NCI-H2107 (cell line): ENCODE results near the gene DOK5.

Experiments
- DNase-seq: peaks from one replicate; lab custom pipeline; 2025; lab: John Stamatoyannopoulos, UW

Gene DOK5

DNA sequence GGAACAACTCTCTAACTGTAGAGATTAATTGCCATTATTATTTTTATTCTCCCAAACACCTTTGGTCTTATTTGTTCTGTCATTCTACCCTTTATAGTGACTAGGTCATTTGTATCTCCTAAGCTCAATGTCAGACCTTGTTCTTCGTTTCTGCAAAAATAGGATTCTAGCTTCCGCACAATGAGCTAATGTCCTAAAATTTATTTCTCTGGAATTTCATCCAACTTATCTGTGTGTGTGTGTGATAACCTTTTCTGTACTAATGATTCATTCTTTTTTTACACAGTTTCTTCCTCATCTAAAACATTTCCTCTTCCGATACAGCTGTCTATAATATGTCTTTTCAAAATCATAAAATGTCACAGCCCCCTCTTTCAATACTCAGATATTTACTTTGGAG, 84.5 kb downstream of the DOK5 start:
- DNase-seq = no peak

DNA sequence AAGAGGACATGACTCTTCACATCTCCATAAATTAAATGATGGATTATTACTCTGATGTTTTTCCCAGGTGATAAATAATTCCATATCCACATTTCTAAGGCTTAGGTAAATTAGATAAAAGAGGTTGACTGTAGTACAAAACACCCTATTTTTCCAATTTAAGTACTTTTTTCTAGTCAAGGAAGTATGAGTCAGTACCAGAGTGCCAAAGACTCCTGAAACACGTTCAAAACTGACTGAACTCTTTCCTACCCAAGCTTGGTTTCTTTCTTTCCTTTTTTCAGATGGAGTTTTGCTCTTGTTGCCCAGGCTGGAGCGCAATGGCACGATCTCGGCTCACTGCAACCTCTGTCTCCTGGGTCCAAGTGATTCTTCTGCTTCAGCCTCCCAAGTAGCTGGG, 85.0 kb downstream of the DOK5 start:
- DNase-seq = no peak

DNA sequence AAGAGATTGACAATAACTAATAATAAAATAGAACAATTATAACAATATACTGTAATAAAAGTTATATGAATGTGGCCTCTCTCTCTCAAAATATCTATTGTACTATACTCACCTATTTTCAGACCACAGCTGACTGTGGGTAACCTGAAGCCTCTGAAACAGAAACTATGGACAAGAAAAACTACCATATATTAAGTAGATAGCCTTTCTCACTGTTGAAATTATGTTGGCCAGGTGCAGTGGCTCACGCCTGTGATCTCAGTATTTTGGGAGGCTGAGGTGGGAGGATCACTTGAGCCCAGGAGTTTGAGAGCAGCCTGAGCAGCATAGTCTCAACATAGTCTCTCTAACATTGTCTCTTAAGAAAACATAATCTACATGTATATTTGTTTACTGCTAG, 89.9 kb downstream of the DOK5 start:
- DNase-seq = no peak

DNA sequence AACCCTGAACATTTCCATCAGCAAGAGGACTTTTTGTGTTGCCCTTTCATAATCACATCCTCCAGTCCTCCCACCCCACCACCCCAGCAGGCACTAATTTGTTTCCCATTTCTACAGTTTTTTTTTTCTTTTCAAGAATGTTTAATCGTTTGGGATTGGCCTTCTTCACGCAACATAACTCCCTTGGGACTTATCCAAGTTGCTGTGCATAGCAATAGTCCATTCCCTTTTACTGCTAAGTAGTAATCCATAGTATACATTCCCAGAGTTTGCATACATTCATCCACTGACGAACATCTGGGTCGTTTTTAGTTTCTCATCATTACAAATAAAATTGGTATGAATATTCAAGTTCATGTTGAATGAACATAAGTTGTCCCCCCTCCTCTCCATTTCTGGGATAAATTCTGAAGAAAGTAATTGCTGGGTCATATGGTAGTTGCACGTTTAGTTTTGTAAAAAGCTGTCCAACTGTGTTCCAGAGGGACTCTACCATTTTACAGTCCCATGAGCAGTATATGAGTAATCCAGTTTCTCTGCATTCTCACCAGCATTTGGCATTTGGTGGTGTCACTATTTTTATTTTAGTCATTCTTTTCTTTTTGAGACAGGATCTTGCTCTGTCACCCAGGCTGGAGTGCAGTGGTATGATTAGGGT, 90.8 kb downstream of the DOK5 start:
- no peak for DNase-seq

DNA sequence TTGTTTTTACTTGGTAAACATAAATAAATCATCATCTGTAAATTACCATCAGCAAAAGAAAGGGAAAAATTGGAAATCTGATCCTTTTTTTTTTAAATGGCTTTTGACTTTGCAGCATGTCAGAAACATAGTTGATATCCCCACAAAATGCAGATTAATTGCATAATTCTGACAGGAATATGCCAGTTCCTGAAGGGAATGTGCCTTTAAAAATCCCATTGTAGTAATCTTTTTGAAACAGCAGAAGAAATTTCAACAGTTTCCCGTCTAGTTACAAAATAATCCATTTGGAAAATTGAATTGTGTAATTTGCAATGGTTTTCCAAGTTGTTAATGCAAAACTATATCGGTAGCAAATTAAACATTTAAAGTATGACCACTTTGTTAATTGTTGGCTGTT, 95.2 kb downstream of the DOK5 start:
- DNase-seq = no peak

DNA sequence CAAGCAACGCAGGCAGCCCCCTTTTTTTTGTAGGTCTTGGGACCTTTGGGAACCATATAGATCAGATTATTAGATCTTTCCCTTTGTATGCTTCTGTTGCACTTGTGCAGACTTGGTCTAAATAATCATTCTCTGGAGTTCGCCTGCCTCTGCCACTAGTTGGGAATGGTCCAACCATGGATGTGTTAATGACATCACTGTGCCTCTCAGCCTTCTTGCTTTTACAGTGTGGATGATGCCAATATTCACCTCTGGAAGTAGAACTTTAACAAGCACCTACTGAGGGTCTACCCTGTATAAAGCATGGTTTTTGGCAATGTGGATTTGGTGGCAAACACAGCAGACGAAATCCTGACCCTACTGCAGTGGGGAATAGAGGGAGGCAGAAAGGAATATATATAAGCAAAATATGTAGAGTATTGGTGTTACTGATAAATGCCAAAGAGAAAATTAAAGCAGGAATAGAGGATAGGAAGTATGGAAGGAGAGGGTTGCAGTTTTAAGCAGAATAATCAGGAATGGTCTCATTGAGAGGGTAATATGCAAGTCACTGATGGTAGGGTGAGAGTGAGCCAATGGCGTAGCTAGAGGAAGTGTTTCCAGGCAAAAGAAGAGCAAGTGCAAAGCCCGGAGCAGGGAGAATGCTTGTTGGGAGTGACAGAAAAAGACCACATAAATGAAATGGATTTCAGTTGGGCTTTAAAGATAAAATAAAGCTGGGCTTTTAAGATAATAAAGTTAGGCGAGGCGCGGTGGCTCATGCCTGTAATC, 97.5 kb downstream of the DOK5 start:
- DNase-seq = no peak

DNA sequence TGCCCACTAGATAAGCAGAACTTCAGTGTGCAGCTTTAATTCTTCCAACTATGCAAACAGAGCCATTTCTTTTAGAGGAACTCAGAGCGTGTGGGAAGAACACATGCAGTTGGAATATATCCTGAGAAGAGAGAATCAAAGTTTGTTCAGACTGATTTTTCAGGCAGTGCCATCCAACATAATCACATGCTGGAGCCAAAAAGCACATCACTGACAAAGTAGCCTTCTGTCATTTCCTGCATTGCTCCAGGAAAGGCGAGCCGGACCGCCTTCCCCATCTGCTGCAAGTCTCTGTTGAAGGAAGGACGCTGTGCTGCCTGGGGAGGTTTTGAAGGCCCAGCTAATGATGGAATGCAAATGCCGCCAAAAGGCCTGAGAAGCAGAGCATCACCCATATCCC, 98.4 kb downstream of the DOK5 start:
- DNase-seq = no peak

DNA sequence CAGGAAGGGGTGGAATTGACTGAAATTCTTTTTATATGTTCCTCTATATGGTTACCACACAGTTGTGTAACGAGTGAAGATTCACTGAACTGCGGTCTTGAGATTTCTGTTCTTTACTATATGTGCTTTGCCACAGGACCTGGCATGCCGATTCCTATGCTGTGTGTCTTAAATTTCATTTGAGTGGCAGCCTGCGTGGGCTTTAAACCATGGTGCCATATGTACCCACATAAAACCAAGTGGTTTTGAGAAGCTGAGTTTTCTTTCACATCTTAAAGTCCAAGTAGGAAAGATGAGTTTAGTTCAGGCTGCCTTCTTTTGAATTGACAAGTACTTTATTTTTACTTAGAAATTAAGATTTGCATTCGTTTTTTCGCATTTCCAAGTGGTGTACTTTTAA, 101.1 kb downstream of the DOK5 start:
- no peak for DNase-seq

DNA sequence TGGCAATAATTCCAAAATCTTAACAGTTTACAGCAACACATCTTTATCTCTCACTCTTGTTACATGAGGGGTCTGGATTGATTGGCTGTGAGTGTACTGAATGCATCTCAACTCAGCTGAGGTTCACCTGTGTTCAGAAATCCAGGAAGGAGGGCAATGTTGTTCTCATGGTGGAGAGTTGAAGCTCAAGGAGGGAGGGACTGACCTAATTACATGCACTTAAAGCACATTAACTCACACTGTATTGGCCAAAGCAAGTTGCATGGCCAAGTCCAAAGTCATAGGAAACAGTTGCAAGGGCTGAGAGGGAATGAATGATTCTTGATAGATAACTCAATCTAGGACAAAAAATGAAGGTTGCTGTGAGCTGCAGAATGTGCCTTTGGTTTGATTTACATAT, 102.2 kb downstream of the DOK5 start:
- no peak for DNase-seq

DNA sequence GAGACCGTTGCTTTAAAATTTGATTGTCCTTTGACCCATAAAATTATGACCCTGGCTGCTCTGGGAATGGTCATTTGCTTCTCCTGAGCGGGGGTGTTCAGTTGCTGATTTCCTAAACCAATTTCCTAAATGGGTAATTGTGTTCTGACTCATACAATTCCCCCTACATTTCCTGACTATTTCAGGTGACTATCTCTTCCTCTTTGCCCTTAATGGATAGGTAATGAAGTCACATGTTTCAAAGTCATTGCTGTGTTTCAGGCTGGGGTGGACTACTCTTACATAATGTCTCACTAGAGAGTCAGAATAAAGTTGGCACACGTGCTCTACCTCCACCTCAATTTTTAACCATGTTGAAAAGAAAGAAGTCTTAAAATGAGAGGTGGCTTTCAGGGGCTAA, 109.8 kb downstream of the DOK5 start:
- no peak for DNase-seq

DNA sequence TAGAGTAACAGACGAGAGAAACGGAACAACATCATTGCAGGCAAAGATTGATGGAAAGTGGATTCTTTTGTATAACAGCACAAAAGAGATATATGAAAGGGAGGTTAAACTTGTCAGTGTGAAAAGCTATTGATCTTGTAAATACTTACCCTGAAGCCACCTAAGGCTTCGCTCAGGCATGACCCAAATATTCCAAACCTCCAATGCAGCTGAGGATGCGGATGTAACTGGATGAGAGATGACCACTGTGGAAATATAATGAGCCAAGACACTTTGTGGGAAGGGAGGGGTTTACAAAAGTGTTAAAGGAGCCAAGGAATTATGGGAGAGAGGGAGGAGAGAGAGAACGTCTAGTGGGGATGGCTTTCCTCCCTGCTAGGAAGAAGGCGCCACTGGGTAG, 112.0 kb downstream of the DOK5 start:
- DNase-seq = no peak

DNA sequence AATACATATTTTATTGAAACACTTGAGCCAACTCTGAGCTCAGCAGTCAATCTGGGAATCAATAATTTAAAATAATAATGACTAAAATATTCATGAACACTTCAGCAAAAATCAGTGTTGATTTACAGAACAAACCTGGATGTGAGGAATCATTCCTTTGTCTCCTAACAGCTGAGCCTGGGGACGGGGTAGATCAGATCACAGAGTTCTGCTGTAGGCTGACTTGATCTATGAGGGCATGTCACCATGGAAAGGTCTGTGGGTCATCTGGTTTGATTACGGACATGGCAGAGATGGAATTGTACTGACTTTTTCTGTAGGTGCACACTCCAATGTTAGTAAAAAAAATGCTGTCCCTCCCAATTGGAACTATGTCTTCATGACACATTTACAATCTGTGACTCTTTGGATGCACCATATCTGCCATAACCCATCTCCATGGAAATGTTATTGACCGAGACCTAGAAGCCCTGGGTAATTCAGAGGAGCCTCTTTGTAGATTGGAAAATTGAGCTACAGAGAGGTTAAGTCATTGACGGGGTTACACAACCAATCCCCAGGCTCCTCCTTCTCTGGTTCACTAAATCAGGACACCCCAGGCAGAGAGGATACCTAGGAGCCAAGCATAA, 114.1 kb downstream of the DOK5 start:
- no peak for DNase-seq

DNA sequence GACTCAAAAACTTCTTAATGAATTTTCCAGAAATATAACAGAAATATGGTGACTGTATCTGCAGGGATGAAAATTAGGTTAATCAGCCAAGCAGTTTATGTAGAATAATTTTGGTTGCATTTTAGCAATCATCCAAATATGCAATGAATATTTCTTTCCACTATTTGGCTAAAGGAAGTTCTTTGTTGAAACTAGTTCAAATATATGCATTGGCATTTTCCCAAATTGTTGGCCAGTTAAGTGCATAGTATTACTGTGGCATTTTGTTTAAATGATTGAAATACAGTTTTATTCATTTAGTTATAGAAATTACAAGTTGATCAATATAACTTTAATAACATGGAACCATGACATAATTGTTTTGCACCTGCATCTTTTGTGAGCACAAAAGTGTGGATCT, 115.5 kb downstream of the DOK5 start:
- no peak for DNase-seq

DNA sequence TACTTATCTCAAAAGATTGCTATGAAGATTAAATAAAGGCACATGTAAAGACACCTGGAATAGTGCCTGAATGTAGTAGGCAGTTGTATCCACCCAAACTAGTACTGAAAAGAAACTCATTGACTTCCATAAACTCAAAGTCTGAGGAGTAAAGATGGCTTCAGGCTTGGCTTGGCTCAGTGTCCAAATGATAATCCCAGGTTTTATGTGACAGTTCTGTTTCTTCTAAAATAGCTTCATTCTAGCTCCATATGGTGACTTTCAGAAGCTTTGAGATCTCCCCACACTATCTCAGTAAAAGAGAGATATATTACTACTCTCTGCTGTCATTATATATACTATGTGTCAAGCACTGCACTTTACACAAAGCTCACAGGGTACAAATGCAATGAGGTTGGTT, 121.3 kb downstream of the DOK5 start:
- no peak for DNase-seq

DNA sequence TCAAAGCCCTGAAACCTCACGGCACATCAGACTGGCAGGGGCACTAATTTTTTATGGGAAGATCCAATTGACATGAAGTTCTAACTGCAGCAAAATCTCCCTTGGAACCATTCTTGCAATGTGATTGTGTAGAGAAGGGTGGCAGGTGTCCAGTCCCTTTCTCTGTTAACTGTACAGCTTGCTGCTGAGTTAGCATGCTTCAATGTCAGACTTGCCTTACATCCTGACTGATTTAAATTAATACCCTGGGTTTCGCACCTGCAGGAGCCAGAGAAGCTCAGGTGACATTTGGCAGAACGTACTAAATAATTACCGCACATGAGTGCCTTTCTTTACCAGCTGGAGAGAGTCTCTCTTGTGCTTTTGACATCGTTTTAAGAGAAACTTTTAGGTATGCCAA, 123.0 kb downstream of the DOK5 start:
- no peak for DNase-seq

DNA sequence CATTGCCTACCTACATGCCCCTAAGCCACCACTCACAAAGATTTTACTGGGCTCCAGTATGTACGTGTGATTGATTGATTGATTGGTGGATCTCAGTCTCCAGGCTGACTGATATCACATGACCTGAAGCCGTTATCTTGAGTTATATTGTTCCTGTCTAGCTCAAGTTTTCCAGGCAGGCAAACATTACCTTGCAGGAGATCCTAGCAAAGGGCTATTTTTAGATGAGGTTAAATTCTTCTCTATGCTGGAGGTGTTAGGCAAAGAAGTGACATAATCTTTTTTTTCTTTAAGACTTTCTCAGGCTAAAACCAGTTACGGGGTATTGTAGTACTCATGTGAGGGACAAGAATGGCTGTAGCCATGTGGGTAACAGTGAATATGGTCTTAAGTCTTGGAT, 125.2 kb downstream of the DOK5 start:
- no peak for DNase-seq

DNA sequence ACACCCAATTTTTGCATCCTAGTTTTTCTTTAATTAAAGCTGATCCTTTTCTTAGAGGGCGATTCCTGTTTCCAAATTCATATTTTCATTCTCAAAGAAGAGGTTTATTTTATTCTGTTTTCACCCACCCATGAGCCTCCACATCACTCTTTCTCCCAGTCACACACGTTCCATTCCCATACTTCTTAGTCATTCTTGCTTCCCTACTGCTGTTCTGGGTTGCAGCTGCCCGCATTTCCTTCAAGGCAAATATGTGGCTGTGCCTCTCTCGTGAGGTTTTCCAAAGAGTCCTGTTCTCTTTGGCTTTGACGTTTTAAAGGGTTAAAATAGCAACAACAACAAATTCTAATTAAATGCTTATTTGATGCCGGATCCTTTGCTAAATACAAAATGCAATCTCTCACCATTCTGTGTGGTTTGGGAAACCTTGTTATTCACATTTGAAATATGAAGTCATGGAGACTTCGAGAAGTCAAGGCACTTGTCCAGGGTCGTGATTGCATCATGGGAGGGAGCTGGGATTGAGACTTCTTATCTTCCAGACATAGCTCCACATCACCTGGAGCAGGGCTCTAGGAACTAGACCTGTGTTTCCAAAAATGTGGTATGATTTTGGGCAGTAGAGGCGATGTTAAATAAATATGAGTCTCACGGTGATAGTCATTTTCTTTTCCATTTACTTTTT, 126.6 kb downstream of the DOK5 start:
- no peak for DNase-seq

DNA sequence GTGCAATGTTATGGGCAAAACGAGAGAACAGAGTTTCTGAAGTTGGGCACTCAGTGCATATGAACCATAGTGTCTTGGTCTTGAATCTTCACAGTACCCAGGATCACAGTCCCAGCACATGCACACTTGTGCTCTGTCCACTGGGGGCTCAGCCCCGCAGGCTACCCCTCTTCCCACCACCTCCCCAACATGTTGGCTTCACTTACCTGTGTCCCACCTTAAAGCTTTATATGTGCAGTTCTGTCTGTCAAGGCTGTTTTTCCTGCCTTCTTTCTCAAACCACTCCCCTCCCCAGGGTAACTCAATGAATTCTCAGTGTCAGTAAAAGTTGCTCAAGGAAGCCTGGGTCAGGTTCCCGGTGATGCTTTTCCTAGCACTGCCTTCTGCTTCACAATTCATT, 129.9 kb downstream of the DOK5 start:
- no peak for DNase-seq

DNA sequence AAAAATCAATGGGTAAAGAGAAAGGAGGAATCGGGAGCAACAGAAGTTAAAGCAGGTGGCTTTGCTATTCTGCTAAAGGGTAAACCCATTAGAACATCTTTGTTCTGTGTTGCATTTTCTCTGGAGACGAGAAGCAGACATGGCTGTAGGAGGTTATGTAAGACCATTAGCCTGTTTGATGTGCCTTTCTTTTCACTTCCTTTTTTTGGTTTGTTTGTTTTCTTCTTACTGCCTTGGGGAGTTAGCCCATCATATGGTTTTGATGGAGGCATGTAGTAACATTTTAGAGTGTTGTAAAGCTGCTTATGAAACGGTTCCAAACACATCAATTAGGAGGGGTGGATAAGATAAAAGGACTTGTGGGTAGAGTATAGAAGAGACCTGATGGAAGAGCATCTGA, 131.0 kb downstream of the DOK5 start:
- no peak for DNase-seq

DNA sequence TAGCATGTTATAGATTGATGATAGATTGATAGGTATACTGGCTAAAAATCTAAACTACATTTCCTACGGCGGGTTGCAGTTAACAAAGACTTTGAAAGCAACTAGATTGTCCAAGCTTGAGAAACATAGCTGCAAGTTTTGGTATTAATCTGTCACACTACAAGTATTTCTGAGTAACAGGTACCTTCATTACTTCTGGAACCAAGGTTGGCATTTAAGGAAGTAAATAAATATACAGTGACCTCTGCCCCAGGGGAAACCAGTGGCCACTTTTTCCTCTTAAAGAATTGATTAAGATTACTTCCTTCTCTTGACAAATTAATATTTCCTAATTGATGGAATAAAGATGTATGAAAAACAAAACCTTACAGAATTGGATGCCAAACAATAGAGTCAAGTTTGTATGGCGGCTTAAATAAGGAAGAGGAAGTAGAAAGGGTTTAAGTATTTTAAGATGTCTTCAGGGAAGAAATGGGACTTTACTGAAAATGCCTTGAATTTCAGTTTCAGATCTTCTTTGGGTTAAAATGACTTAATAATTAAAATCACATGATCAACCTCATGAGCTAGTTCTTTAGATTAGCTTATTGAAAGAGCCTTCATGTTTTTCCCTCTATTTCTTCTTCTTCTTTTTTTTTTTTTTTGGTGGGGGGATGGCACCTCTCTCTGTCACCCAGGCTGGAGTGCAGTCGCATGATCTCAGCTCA, 132.8 kb downstream of the DOK5 start:
- DNase-seq = no peak

DNA sequence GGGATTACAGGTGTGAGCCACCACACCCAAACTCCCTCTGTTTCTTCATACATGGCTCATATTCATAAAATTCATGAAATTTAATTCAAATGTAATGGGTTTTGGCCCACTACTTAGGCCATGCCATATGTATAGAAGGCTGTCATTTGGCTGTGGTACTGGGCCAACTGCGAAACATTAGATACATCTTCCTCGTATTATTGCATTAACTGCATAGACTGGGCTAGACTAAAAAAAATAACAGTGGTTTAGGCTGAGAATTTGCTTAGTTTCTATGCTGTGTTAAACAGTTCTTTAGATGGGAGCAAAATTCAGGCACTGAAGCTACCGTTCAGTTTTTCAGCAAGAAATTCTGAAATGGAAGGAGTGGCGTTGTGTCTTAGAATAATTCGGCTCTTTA, 133.6 kb downstream of the DOK5 start:
- DNase-seq = no peak

DNA sequence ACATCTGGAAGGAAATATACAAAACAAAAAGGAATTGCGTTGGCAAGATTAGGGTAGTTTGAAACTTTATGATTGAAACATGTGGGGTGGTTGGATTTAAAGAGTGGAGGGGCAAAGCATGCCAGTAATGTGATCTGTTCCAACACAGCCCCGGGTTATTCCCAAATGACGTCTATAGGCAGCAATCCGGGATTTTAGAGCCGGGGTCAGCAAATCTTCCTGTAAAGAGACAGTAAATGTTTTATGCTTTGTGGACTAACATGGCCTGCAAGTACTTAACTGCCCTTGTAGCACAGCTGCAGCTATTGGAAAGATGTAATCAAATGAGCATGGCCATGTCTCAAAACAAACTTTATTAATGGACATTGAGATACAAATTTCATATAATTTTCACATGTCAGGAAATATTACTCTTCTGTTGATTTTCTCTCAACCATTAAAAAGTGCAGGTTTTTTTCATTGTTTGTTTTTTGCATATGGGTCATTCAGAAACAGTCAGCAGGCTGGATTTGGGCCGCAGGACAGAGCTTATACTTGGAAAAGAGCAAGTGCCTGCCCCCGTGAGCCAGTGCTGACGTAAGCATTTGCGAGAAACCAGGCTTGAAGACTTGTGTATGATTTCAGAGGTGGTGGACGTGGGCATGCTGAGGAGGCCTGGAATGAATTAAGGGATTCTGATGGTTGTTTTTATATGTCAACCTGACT, 136.5 kb downstream of the DOK5 start:
- no peak for DNase-seq
